GM10266 (cell line): Measurements from ENCODE around the gene NAT16.
A peak's percentile ranks its signal among the peaks of the same experiment; 100 is the strongest.

Experiments used
- DNase-seq: peaks from one replicate; pipeline ENCODE4 v3.0.0; 2012; ENCODE audit errors: extremely low spot score
- TF ChIP-seq, protein P1 (sequence below): IDR thresholded peaks from 2 replicates; pipeline ENCODE4 v1.5.1; 2012; ENCODE audit warnings: mild to moderate bottlenecking, low read depth; ENCODE audit not compliant: control insufficient read depth, insufficient read depth; ENCODE audit errors: missing control alignments

Gene NAT16

DNA sequence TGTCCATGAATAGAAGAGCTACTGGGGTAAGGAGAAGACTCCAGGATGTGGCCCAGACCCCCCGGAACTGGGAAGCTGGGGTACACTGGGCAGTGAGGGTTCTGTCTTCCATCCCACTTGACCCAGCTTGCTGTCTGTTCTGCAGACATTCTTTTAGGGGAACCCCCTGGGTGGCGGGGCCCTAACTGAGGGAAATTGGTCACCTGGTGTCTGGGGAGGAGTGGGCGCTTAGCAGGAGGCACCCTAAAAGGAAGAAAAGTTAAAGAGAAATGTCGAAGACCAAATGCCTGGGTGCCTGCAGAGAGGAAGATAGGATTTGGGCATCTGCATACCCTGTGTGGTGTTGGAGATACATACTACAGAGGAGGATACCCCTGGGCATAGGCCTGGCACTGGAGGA, 24.8 kb downstream of the NAT16 start:
- TF ChIP-seq, protein P1, sequence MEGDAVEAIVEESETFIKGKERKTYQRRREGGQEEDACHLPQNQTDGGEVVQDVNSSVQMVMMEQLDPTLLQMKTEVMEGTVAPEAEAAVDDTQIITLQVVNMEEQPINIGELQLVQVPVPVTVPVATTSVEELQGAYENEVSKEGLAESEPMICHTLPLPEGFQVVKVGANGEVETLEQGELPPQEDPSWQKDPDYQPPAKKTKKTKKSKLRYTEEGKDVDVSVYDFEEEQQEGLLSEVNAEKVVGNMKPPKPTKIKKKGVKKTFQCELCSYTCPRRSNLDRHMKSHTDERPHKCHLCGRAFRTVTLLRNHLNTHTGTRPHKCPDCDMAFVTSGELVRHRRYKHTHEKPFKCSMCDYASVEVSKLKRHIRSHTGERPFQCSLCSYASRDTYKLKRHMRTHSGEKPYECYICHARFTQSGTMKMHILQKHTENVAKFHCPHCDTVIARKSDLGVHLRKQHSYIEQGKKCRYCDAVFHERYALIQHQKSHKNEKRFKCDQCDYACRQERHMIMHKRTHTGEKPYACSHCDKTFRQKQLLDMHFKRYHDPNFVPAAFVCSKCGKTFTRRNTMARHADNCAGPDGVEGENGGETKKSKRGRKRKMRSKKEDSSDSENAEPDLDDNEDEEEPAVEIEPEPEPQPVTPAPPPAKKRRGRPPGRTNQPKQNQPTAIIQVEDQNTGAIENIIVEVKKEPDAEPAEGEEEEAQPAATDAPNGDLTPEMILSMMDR, result no peak
- peak; percentile 51 for DNase-seq

GRCh38 chr7:101154693-101155102, 25.4 kb downstream of the NAT16 start:
- no peak for DNase-seq
- TF ChIP-seq, protein P1, result no peak

- TF ChIP-seq, protein P1, result no peak
- peak; percentile 99 for DNase-seq
Measured at GRCh38 chr7:101153969-101154692, 26.0 kb downstream of the NAT16 start, which contains the start of gene AP1S1. TSS of gene AP1S1 (plus strand) at chr7:101154476. CDS start at chr7:101154515, 39 bp downstream.

- TF ChIP-seq, protein P1, result no peak
Measured at GRCh38 chr7:101151908-101152651, 28.0 kb downstream of the NAT16 start.

DNA sequence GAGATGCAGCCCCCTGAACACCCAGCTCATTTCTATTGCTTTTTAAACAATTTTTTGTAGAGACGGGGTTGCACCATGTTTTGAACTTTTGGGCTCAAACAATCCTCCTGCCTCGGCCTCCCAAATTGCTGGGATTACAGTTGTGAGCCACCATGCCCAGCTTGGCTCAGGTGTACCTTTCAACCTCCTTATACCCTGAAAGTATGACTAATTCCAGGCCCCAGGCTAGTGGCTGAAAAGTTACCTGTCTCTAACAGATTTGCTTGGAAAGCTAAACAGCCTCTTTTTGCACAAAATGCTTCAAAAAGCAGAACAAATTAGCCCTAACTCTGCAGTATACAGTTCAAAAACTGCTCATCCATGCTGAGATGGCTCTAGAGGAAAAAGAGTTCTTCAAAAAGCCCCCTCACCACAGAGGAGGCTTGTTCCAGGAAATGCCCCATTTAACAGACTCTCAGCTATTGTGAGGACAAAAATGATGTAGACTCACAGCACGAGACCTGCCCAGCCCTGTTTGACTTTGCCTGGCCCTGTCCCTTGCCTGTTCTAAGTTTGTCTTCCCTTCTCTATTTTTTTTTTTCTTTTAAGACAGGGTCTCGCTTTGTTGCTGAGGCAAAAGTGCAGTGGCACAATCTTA, 39.2 kb downstream of the NAT16 start:
- TF ChIP-seq, protein P1, result no peak
- DNase-seq, result no peak

More at GRCh38 chr7:101151908-101152651, 28.0 kb downstream of the NAT16 start:
- DNase-seq, result no peak

- TF ChIP-seq, protein P1, result no peak
- no peak for DNase-seq
Measured at GRCh38 chr7:101140339-101140699, 39.8 kb downstream of the NAT16 start.
